ENCODE data around the gene LACRT. TPM values are rescaled to one million over a fixed set of nuclear protein-coding genes. Genes with fewer than 3 reads are reported as not detected.

Gene LACRT
- total and polyA plus RNA-seq, 2 of the 4 experiments (the other 2 are of a cell fraction) = not detected

GRCh38 chr12:54650409-54650808, 15.7 kb upstream of the LACRT start:
- no peak overlapping the region for H2AK5ac ChIP-seq (ENCODE audit: low read depth, low read length)
- no peak for ATAC-seq (ENCODE audit: low read depth)
- H3K4ac ChIP-seq (ENCODE audit: low read depth, low read length) = no peak overlapping the region
- dilution Hi-C loops (cut with HindIII; ENCODE audit: low sequenced_read_pairs, unreplicated experiment) (no loop called here), intact Hi-C loops (cut with micrococcal nuclease) (no loop called here), in situ Hi-C loops (cut with MboI; ENCODE audit: low sequenced_read_pairs) (no loop called here)
- H3K36me3 ChIP-seq (ENCODE audit: control insufficient read depth, insufficient read depth, low read length) = no peaks in the 10 kb centered on the region
- H3K9ac ChIP-seq (ENCODE audit: low read depth, low read length) = no peak overlapping the region
- no peak for DNase-seq
- H3K79me1 ChIP-seq (ENCODE audit: low read depth in 1 of 2, low read length in 2 of 2) = no peaks in the 10 kb centered on the region
- H3K56ac ChIP-seq (ENCODE audit: extremely low read depth, insufficient read depth, low read length) = no peak overlapping the region
- no peaks in the 10 kb centered on the region for H3K9me1 ChIP-seq (ENCODE audit: insufficient read depth, low read length)
- no peak overlapping the region for H4K8ac ChIP-seq (ENCODE audit: low read depth in 2 of 2, low read length in 2 of 2)
- H4K91ac ChIP-seq (ENCODE audit: insufficient read depth, low read depth, low read length) = no peak overlapping the region
- H4K20me1 ChIP-seq (ENCODE audit: insufficient read depth, low read length) = no peaks in the 10 kb centered on the region
- H3K27ac ChIP-seq (ENCODE audit: insufficient read depth, low read length) = no peak overlapping the region
- H3K4me1 ChIP-seq (ENCODE audit: control insufficient read depth, insufficient read depth, low read length) = no peaks in the 10 kb centered on the region
- no peak overlapping the region for H2AFZ ChIP-seq (replicated peaks; ENCODE audit: low read length, poor library complexity)
- no peak overlapping the region for H3K4me3 ChIP-seq (ENCODE audit: insufficient read depth, low read depth, low read length)
- no peak overlapping the region for H4K5ac ChIP-seq (ENCODE audit: low read depth, low read length)
- no peak overlapping the region for H2BK20ac ChIP-seq (ENCODE audit: low read depth, low read length)
- H3K4me2 ChIP-seq (ENCODE audit: low read depth, low read length) = no peak overlapping the region
- no peak overlapping the region for H3K18ac ChIP-seq (ENCODE audit: low read depth, low read length)
- ChIA-PET CTCF (no interaction called here), POLR2A (ENCODE audit: unreplicated experiment) (no interaction called here)
- WGBS, 2 experiments (ENCODE audit: extremely low coverage in 2 of 2, insufficient read length in 1 of 2) = no CpG with 5 or more reads among the region's 4 CpGs
- no peak overlapping the region for H2BK5ac ChIP-seq (ENCODE audit: low read depth, low read length, poor library complexity, severe bottlenecking)
- BruUV-seq (replicated peaks) = no TSS peak
- no peak overlapping the region for H2AK9ac ChIP-seq (replicated peaks; ENCODE audit: low read depth, low read length, poor library complexity)
- H2BK15ac ChIP-seq (ENCODE audit: low read depth, low read length) = no peak overlapping the region
- H3K9me3 ChIP-seq (ENCODE audit: control insufficient read depth, insufficient read depth, low read length) = no peaks in the 10 kb centered on the region
- H3K27me3 ChIP-seq (ENCODE audit: control insufficient read depth, insufficient read depth, low read length) = peaks cover 4% of the 10 kb centered on the region
- H3K23ac ChIP-seq (ENCODE audit: low read depth, low read length) = no peak overlapping the region
- H2BK120ac ChIP-seq (ENCODE audit: low read depth, low read length) = no peak overlapping the region
- no peak overlapping the region for H3K14ac ChIP-seq (replicated peaks; ENCODE audit: low read depth, low read length)
- no peak for TF ChIP-seq NFE2L2 (IDR thresholded peaks at IDR 0.05; ENCODE audit: low read depth, low read length)
- TF ChIP-seq, protein P1, sequence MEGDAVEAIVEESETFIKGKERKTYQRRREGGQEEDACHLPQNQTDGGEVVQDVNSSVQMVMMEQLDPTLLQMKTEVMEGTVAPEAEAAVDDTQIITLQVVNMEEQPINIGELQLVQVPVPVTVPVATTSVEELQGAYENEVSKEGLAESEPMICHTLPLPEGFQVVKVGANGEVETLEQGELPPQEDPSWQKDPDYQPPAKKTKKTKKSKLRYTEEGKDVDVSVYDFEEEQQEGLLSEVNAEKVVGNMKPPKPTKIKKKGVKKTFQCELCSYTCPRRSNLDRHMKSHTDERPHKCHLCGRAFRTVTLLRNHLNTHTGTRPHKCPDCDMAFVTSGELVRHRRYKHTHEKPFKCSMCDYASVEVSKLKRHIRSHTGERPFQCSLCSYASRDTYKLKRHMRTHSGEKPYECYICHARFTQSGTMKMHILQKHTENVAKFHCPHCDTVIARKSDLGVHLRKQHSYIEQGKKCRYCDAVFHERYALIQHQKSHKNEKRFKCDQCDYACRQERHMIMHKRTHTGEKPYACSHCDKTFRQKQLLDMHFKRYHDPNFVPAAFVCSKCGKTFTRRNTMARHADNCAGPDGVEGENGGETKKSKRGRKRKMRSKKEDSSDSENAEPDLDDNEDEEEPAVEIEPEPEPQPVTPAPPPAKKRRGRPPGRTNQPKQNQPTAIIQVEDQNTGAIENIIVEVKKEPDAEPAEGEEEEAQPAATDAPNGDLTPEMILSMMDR (conservative IDR thresholded peaks at IDR 0.05; ENCODE audit: low read depth, low read length) = no peak
- TF ChIP-seq SMC3 (IDR thresholded peaks at IDR 0.05; ENCODE audit: low read depth, low read length) = no peak
- no peak for TF ChIP-seq MAFK (IDR thresholded peaks at IDR 0.05; ENCODE audit: low read depth, low read length)
- TF ChIP-seq, protein P2, sequence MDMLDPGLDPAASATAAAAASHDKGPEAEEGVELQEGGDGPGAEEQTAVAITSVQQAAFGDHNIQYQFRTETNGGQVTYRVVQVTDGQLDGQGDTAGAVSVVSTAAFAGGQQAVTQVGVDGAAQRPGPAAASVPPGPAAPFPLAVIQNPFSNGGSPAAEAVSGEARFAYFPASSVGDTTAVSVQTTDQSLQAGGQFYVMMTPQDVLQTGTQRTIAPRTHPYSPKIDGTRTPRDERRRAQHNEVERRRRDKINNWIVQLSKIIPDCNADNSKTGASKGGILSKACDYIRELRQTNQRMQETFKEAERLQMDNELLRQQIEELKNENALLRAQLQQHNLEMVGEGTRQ (IDR thresholded peaks at IDR 0.05; ENCODE audit: low read depth, low read length) = no peak
- TF ChIP-seq, protein P3, sequence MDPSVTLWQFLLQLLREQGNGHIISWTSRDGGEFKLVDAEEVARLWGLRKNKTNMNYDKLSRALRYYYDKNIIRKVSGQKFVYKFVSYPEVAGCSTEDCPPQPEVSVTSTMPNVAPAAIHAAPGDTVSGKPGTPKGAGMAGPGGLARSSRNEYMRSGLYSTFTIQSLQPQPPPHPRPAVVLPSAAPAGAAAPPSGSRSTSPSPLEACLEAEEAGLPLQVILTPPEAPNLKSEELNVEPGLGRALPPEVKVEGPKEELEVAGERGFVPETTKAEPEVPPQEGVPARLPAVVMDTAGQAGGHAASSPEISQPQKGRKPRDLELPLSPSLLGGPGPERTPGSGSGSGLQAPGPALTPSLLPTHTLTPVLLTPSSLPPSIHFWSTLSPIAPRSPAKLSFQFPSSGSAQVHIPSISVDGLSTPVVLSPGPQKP (IDR thresholded peaks at IDR 0.05; ENCODE audit: borderline replicate concordance, low read depth, low read length) = no peak
- no peak for TF ChIP-seq RCOR1 (IDR thresholded peaks at IDR 0.05; ENCODE audit: insufficient replicate concordance, low read length)
- no peak for TF ChIP-seq CEBPB (IDR thresholded peaks at IDR 0.05; ENCODE audit: low read depth, low read length)
